ENCODE measurements around the gene RAB8B.

DNA sequence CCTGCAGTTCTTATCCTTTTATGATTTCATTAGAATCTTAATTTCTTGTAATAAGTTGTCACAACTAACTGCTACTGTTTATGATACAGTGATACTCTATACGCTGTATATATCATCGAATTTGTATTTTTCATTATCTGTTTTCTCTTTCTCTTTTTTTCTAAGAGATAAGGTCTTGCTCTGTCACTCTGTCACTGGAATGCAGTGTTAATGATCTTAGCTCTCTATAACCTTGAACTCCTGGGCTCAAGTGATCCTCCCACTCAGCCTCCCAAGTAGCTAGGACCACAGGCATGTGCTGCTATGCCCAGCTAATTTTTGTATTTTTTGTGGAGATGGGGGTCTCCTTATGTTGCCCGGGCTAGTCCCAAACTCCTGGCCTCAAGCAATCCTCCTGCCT, 102.8 kb downstream of the RAB8B start:
- TF ChIP-seq, protein P1, sequence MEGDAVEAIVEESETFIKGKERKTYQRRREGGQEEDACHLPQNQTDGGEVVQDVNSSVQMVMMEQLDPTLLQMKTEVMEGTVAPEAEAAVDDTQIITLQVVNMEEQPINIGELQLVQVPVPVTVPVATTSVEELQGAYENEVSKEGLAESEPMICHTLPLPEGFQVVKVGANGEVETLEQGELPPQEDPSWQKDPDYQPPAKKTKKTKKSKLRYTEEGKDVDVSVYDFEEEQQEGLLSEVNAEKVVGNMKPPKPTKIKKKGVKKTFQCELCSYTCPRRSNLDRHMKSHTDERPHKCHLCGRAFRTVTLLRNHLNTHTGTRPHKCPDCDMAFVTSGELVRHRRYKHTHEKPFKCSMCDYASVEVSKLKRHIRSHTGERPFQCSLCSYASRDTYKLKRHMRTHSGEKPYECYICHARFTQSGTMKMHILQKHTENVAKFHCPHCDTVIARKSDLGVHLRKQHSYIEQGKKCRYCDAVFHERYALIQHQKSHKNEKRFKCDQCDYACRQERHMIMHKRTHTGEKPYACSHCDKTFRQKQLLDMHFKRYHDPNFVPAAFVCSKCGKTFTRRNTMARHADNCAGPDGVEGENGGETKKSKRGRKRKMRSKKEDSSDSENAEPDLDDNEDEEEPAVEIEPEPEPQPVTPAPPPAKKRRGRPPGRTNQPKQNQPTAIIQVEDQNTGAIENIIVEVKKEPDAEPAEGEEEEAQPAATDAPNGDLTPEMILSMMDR (IDR thresholded peaks at IDR 0.05) = no peak
- TF ChIP-seq POLR2A (IDR thresholded peaks at IDR 0.05) = no peak
